Kidney (tissue), 22 donors: ENCODE results near the gene MLC1. TPM values are rescaled to one million over a fixed set of nuclear protein-coding genes. Genes with fewer than 3 reads are reported as not detected.

Source experiments
- DNase-seq, 5 donors: peaks; one replicate each; pipeline ENCODE4 v3.0.0-alpha.2; 2013 to 2020
- FAIRE-seq: peaks from 2 replicates; lab custom pipeline; 2012; peaks lifted over from hg19 to GRCh38; lab: Jason Lieb, UNC
- H3K27ac ChIP-seq, 2 donors: one replicate each; pipeline ENCODE4 v1.7.0; 2013; ENCODE audit warnings: low read depth in 2 of 2, low read length in 2 of 2, inconsistent platforms in 1 of 2
- H3K27me3 ChIP-seq: one replicate; pipeline ENCODE4 v1.7.1; 2013; ENCODE audit warnings: low read length, inconsistent platforms; ENCODE audit not compliant: control insufficient read depth, insufficient read depth
- H3K36me3 ChIP-seq, 3 donors: one replicate each; pipeline versions ENCODE4 v1.7.0 to v1.7.1; 2013; ENCODE audit warnings: low read length in 3 of 3, control low read depth in 1 of 3, inconsistent platforms in 1 of 3; ENCODE audit not compliant: insufficient read depth in 3 of 3, control insufficient read depth in 2 of 3
- H3K4me1 ChIP-seq, 3 donors: one replicate each; pipeline versions ENCODE4 v1.7.0 to v1.7.1; 2013; ENCODE audit warnings: low read length in 3 of 3, inconsistent platforms in 1 of 3, low read depth in 1 of 3; ENCODE audit not compliant: control insufficient read depth in 2 of 3, insufficient read depth in 2 of 3
- H3K4me3 ChIP-seq, 3 donors: one replicate each; pipeline versions ENCODE4 v1.7.0 to v1.8.1; 2013; ENCODE audit warnings: low read length in 3 of 3, control low read depth in 1 of 3, inconsistent platforms in 1 of 3
- H3K9ac ChIP-seq, 3 donors: one replicate each; pipeline versions ENCODE4 v1.7.0 to v1.7.1; 2013; ENCODE audit warnings: low read length in 3 of 3, control low read depth in 1 of 3, inconsistent platforms in 1 of 3
- H3K9me3 ChIP-seq, 3 donors: one replicate each; pipeline versions ENCODE4 v1.7.0 to v1.7.1; 2013; ENCODE audit warnings: low read length in 3 of 3, control low read depth in 1 of 3, inconsistent platforms in 1 of 3; ENCODE audit not compliant: control insufficient read depth in 2 of 3, insufficient read depth in 1 of 3
- CTCF ChIP-seq: IDR thresholded peaks from 3 replicates; pipeline ENCODE4 v1.5.1; 2012; ENCODE audit warnings: mild to moderate bottlenecking, moderate library complexity, borderline replicate concordance; ENCODE audit not compliant: insufficient read depth; ENCODE audit errors: extremely low read depth
- intact Hi-C: fragments of 100-400 bp; cut with DNase I; formaldehyde crosslinking; loops from one replicate; pipeline ENCODE4 v1.11.1; 2022
- long read RNA-seq, 10 donors: library from polyadenylated mRNA in 1 of 10; unstranded in 1 of 10; transcript quantifications; one replicate each; pipeline ENCODE4 v2.0.0 and lab custom pipeline, GENCODE V29; 2021 to 2026
- polyA plus RNA-seq: library from polyadenylated mRNA; stranded (reverse); fragments of 350-450 nt; fragmentation: Illumina TruSeq; extraction: RNeasy Lipid Tissue Mini Kit (QIAGEN cat#74804); gene quantifications from one replicate; pipeline ENCODE4 v1.2.3, GENCODE V29; 2014; ENCODE audit warnings: low read depth, low replicate concordance; ENCODE audit not compliant: insufficient read depth
- total RNA-seq: library from RNA; stranded (reverse); fragmentation: NEBNext Ultra II Directional; extraction: Animal tissue kit (Norgen Biotek cat#: 25700); gene quantifications from one replicate; pipeline ENCODE4 v1.2.1, GENCODE V29; 2021
- donor health status: control.
- donor health status: control.
- donor health status: control.
- donor health status: control.
- donor health status: control.
- donor health status: DM: yes; HTN: yes; CAD: no.
- donor health status: Normal renal cell carcinoma (clear cell type).

The MLC1 gene
- total RNA-seq (0.28 TPM), polyA plus RNA-seq (not detected)
- long read RNA-seq, donor 1: 0 reads
- long read RNA-seq, donor 2: 0 reads
- long read RNA-seq, donor 3: 0 reads
- long read RNA-seq, donor 4: 0 reads
- long read RNA-seq, donor 5: 0 reads
- long read RNA-seq, donor 6: 0 reads
- long read RNA-seq, donor 7, partial matches to known transcripts: 0 of 1 reads
- long read RNA-seq, donor 7, other reads (novel, unspliced or antisense): 1 of 1 reads
- long read RNA-seq, donor 8: 0 reads
- long read RNA-seq, donor 9: 0 reads
- long read RNA-seq, donor 10: 0 reads

DNA sequence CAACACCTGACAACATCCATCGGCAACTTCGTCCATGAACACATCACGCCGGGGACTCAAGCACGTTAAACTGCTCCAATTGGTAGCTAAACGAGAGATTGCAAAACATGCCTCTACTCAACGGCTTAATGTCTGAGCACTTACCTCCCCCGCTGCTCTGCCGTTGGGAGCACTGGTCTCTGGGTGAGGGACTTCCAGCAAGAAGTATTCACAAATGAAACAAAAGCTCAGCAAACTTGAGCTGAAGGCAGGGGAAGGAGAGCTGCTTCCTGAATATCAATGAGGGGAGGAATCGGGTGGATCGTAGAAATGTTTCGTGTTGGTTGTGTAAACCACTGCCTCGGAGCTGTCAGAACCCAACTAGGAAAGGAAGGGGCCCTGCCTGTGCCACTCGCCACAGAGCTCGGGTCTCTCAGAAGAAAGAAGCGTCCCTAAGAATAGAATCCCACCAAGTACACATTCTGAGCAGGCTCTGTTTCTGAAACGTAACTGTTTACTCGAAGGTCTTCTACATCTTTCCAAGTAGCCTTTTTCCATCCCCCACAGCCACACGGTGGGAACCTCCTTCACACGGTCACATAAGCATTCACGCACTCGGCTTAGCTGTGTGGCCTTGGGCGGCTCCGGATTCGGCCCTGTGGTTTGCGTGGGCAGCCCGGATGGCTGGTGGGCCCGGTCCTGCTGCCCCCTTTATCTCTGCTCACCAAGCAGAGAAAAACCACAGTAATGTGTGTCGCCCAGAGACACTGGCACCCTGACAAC, at the start of gene MLC1:
Gene MLC1, minus strand, starts transcription at position 216 of the 762 bp plus-strand sequence. CDS start 524 bp downstream, outside the sequence.
- FAIRE-seq (no peak), DNase-seq (peak in 1 of 5 donors; percentile 46)
- H3K27ac ChIP-seq: no peak within 1 kb of the TSS
- no peaks in the 10 kb centered on the region for H3K36me3 ChIP-seq
- no peak within 1 kb of the TSS for H3K9ac ChIP-seq
- no peaks in the 10 kb centered on the region for H3K9me3 ChIP-seq
- no peak within 1 kb of the TSS for H3K4me3 ChIP-seq
- peaks cover 2% of the 10 kb centered on the region for H3K27me3 ChIP-seq
- H3K4me1 ChIP-seq: no peaks in the 10 kb centered on the region
- intact Hi-C loops: no loop called here
- no peak for TF ChIP-seq CTCF

- Histone ChIP-seq H3K4me1 (no peaks in the 10 kb centered on the region), H3K9me3 (no peaks in the 10 kb centered on the region), H3K4me3 (no peak overlapping the region), H3K27me3 (no peaks in the 10 kb centered on the region), H3K27ac (no peak overlapping the region), H3K9ac (no peak overlapping the region), H3K36me3 (no peaks in the 10 kb centered on the region)
- intact Hi-C loops: no loop called here
- FAIRE-seq: no peak
- no peak for DNase-seq
- TF ChIP-seq CTCF: no peak
Observed at GRCh38 chr22:50134481-50134880, 49.3 kb upstream of the MLC1 start.

GRCh38 chr22:50131894-50132293, 46.7 kb upstream of the MLC1 start:
- FAIRE-seq: no peak
- intact Hi-C loops: no loop called here
- no peak overlapping the region for H3K9ac ChIP-seq

More at GRCh38 chr22:50131894-50132293, 46.7 kb upstream of the MLC1 start:
- Histone ChIP-seq H3K9me3 (no peaks in the 10 kb centered on the region), H3K36me3 (no peaks in the 10 kb centered on the region), H3K27ac (no peak overlapping the region), H3K4me1 (no peaks in the 10 kb centered on the region), H3K4me3 (no peak overlapping the region), H3K27me3 (no peaks in the 10 kb centered on the region)
- DNase-seq: no peak
- TF ChIP-seq CTCF: no peak
